Measurements from ENCODE around the gene MPDZ.

DNA sequence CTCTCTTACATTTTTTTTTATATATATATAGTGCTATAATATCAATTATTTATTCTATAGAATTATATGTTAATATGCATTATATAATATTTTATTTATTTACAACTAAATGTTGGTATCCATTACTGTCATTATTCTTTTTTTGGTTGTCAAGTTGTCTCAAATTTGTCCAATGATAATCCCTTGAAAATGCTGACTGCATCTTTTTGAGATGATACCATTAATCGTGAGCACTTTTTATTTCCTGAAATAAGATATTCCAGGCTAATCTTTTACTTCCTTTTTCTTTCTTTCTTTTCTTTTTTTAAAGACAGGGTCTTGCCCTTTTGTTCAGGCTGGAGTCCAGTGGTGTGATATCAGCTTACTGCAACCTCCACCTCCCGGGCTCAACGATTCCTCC, 12.7 kb upstream of the MPDZ start:
- TF ChIP-seq CTCF (conservative IDR thresholded peaks at IDR 0.05; ENCODE audit: low read depth in 2 of 2) (no peak), EZH2phosphoT487 (IDR thresholded peaks at IDR 0.05; ENCODE audit: unreplicated experiment) (no peak), CREB1 (CRISPR knock-in tag; IDR thresholded peaks at IDR 0.05; ENCODE audit: low read depth) (no peak)

Data from GM23338 (cell line).